Measurements from ENCODE around the gene CCNQ. TPM values are rescaled to one million over a fixed set of nuclear protein-coding genes. Genes with fewer than 3 reads are reported as not detected.
"Not testable (repeated sequence)": the region's sequence is repeated elsewhere in the genome, so short reads cannot be mapped to it uniquely, and the experiment has no call there.

Gene CCNQ
- total RNA-seq, 2 donors from 2014 or later, result 16.3 to 24.0 TPM

DNA sequence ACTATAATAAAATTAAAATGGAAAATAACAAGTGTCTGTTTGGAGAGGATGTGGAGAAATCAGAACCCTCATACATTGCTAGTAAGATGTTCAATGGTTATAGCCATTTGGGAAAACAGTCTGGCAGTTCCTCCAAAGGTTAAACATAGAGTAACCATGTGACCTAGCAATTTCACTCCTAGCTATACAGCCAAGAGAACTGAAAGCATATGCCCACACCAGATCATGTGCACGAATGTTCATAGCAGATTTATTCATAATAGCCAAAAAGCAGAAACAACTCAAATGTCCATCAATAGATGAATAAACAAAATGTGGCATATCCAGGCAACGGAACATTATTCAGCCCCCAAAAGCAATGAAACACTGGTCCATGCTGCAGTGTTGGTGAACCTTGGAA is 9.4 kb upstream of the CCNQ start:
- Histone ChIP-seq H3K4me3 (no peak overlapping the region), H3K27ac (no peak overlapping the region), H3K36me3 (no peaks in the 10 kb centered on the region), H3K4me1 (no peaks in the 10 kb centered on the region), H3K9ac (ENCODE audit: low read depth in 2 of 2, low read length in 2 of 2) (no peak overlapping the region), H3K27me3 (no peaks in the 10 kb centered on the region), H3K9me3 (no peaks in the 10 kb centered on the region)
- DNase-seq, result no peak
- TF ChIP-seq, protein P1, sequence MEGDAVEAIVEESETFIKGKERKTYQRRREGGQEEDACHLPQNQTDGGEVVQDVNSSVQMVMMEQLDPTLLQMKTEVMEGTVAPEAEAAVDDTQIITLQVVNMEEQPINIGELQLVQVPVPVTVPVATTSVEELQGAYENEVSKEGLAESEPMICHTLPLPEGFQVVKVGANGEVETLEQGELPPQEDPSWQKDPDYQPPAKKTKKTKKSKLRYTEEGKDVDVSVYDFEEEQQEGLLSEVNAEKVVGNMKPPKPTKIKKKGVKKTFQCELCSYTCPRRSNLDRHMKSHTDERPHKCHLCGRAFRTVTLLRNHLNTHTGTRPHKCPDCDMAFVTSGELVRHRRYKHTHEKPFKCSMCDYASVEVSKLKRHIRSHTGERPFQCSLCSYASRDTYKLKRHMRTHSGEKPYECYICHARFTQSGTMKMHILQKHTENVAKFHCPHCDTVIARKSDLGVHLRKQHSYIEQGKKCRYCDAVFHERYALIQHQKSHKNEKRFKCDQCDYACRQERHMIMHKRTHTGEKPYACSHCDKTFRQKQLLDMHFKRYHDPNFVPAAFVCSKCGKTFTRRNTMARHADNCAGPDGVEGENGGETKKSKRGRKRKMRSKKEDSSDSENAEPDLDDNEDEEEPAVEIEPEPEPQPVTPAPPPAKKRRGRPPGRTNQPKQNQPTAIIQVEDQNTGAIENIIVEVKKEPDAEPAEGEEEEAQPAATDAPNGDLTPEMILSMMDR (IDR thresholded peaks at IDR 0.05), result no peak
- intact Hi-C loops (cut with DNase I), result no loop called here

DNA sequence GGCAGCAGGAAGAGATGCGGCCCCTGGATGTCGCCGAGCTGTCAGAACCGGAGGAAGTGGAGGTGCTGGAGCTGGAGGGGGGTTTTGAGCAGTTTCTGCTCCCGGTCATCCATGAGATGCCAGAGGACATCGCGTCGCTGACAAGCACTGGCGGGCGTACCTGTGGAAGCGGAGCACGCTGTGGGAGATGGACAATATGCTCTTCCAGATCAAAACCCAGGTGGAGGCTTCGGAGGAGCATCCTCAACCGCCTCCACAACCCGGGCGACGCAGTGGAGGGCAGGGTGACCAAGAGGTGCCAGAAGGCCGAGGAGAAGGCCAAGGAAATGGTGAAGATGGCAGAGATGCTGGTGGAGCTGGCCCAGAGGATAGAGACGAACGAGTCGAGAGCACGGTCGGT is 7.6 kb upstream of the CCNQ start:
- no peaks in the 10 kb centered on the region for H3K4me1 ChIP-seq
- H3K36me3 ChIP-seq, result no peaks in the 10 kb centered on the region
- intact Hi-C loops (cut with DNase I), result no loop called here
- no peak overlapping the region for H3K9ac ChIP-seq (ENCODE audit: low read depth in 2 of 2, low read length in 2 of 2)
- H3K9me3 ChIP-seq, result no peaks in the 10 kb centered on the region
- no peak for DNase-seq
- H3K27ac ChIP-seq, result no peak overlapping the region
- TF ChIP-seq, protein P1 (IDR thresholded peaks at IDR 0.05), result no peak
- no peaks in the 10 kb centered on the region for H3K27me3 ChIP-seq
- no peak overlapping the region for H3K4me3 ChIP-seq

DNA sequence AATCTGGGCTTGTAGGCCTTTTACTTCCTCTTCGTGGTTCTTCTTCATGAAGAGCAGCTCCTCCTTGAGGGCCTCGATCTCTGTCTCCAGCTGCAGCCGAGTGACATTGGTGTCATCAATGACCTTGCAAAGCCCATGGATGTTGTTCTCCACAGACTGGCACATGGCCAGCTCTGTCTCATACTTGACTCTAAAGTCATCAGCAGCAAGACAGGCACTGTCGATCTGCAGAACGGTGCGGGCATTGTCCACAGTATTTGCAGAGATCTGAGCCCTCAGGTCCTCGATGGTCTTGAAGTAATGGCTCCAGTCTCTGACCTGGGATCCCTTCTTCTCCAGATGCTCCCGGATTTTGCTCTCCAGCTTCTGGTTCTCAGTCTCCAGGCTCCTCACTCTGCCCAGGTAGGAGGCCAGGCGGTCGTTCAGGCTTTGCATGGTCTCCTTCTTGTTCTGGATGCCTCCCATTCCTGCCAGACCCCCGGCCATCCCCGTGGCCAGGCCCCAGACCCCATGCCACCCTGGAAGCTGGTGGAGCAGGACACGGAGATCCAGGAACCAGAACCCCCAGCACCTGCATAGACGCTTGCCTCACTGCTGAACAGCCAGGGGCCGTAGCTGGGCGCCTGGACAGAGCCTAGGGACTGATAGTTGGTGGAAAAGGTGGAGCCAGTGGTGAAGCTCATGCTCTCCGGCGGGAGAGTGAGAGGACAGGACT is 5.9 kb upstream of the CCNQ start:
- H3K9ac ChIP-seq (ENCODE audit: low read depth in 2 of 2, low read length in 2 of 2); intact Hi-C loops (cut with DNase I); DNase-seq; H3K4me3 ChIP-seq; H3K36me3 ChIP-seq; H3K4me1 ChIP-seq; H3K27me3 ChIP-seq; H3K27ac ChIP-seq; H3K9me3 ChIP-seq: not testable (repeated sequence)

DNA sequence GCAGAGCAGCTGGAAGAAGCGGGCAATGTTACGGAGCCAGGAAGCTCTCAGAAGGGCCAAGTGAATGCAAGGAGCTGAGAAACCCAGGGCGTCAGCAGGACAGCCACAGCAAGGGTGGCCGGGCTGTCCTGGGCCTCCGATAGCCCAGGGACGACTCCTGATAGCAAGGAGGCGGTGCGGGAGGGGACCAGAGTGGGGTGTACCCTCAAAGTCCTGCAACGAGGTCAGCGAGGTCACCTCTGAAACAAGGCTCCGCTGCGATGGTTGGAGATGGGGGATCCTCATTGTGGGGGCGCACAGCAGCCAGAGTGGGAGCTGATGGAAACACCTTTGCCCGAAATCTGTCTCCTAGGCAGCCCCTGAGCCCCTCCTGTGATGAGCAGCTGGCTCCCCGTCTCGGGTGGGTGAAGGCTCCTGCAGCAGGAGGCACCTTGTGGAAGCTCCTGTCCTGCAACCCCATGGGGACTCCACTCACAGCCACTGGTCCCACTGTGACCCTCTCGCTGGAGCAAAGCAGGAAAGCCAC is 4.3 kb upstream of the CCNQ start:
- TF ChIP-seq, protein P1 (IDR thresholded peaks at IDR 0.05), result no peak
- H3K9me3 ChIP-seq, result no peaks in the 10 kb centered on the region
- no peak for DNase-seq
- H3K9ac ChIP-seq (ENCODE audit: low read depth in 2 of 2, low read length in 2 of 2), result no peak overlapping the region
- intact Hi-C loops (cut with DNase I), result no loop called here
- no peaks in the 10 kb centered on the region for H3K36me3 ChIP-seq
- H3K27me3 ChIP-seq, result no peaks in the 10 kb centered on the region
- no peak overlapping the region for H3K4me3 ChIP-seq
- no peaks in the 10 kb centered on the region for H3K4me1 ChIP-seq
- H3K27ac ChIP-seq, result no peak overlapping the region

DNA sequence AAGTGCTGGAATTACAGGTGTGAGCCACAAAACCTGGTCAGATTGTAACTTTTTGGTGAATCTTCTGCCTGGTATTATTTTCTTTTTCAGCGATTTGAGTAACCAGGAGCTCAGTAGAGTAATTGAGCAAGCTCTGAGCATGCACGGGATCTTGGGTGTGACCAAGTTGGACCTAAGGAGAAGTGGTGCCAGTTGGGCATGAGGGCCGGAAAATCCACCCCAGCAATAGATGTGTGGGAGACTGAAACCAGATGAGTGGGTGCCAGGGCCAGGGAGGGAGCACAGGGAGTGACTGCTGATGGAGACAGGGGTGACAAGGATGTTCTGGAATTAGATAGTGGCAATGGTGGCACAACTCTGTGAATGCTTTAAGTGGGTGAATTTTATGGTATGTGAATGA is 3.7 kb upstream of the CCNQ start:
- H3K27me3 ChIP-seq, result no peaks in the 10 kb centered on the region
- intact Hi-C loops (cut with DNase I), result no loop called here

More for the DNA sequence above, 3.7 kb upstream of the CCNQ start:
- Histone ChIP-seq H3K4me3 (no peak overlapping the region), H3K27ac (no peak overlapping the region), H3K9me3 (no peaks in the 10 kb centered on the region), H3K9ac (ENCODE audit: low read depth in 2 of 2, low read length in 2 of 2) (no peak overlapping the region), H3K4me1 (no peaks in the 10 kb centered on the region), H3K36me3 (no peaks in the 10 kb centered on the region)
- DNase-seq, result no peak
- TF ChIP-seq, protein P1 (IDR thresholded peaks at IDR 0.05), result no peak

Measured in colonic mucosa (tissue), 4 donors.